OCI-LY1 (cell line): ENCODE data around the gene ARHGAP22.

Experiments used
- CTCF ChIP-seq: fragments of 200-600 bp; sonication (generic), shearing (Covaris generic); IDR thresholded peaks from 2 replicates; pipeline ENCODE4 v1.5.1; 2017; ENCODE audit warnings: mild to moderate bottlenecking, antibody characterized with exemption, low read length, moderate library complexity, mixed read lengths
- EZH2 ChIP-seq: fragments of 200-600 bp; sonication (generic), shearing (Covaris generic); IDR thresholded peaks from 2 replicates; pipeline ENCODE4 v1.8.0; 2017; ENCODE audit warnings: borderline replicate concordance, mixed run types, mild to moderate bottlenecking, antibody characterized with exemption, low read length, moderate library complexity, mixed read lengths

- TF ChIP-seq CTCF (no peak), EZH2 (no peak)
Measured at GRCh38 chr10:48452879-48453412, 151.9 kb downstream of the ARHGAP22 start.
